PC-3 (cell line): ENCODE data around the gene RPL13A.

ENCODE experiments used
- CTCF ChIP-seq: fragments of 300-600 bp; sonication (generic); conservative IDR thresholded peaks from 2 replicates; pipeline ENCODE4 v1.5.1; 2017; ENCODE audit warnings: antibody characterized with exemption, low read depth, mild to moderate bottlenecking, low read length
- EZH2phosphoT487 ChIP-seq: fragments of 300-600 bp; sonication (generic); IDR thresholded peaks from 2 replicates; pipeline ENCODE4 v1.6.1; 2018; ENCODE audit warnings: mild to moderate bottlenecking, antibody characterized with exemption, low read length, borderline replicate concordance

DNA sequence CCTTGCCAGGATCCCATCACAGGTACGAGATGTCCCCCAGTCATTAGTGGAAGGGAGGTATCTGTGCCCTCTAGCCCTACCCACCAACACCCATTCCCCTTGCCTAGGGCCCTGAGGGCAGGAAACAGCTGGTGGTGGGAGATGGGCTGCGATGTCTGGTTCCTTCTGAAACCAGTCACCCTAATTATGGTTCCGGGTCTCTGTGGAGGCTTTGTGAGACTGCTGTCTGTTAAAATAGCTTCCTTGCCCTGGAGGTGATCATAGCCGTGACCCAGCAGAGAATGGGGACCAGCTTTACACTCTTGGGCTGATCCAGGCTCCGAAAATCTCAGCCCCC, 28.9 kb upstream of the RPL13A start:
- no peak for TF ChIP-seq CTCF
- TF ChIP-seq EZH2phosphoT487, result no peak
